ENCODE data around the gene FAT2. TPM values are rescaled to one million over a fixed set of nuclear protein-coding genes. Genes with fewer than 3 reads are reported as not detected.

FAT2 gene
- total RNA-seq, 1 experiment from 2014 or later = not detected

- CTCF ChIA-PET = no interaction called here
- Histone ChIP-seq H3K27me3 (replicated peaks; ENCODE audit: insufficient read depth, low read depth, low read length, poor library complexity) (no peaks in the 10 kb centered on the region), H3K4me1 (ENCODE audit: insufficient read depth, low read length, poor library complexity, severe bottlenecking) (no peaks in the 10 kb centered on the region), H3K36me3 (ENCODE audit: insufficient read depth, low read length, poor library complexity, severe bottlenecking) (no peaks in the 10 kb centered on the region), H3K4me3 (ENCODE audit: low read depth, low read length, poor library complexity, severe bottlenecking) (no peak overlapping the region), H3K9me3 (ENCODE audit: low read depth, low read length, poor library complexity, severe bottlenecking) (no peaks in the 10 kb centered on the region), H3K27ac (ENCODE audit: low read depth, low read length, poor library complexity, severe bottlenecking) (no peak overlapping the region)
- intact Hi-C loops (cut with micrococcal nuclease; ENCODE audit: unreplicated experiment) = no loop called here
- BruUV-seq (replicated peaks) = no TSS peak
- DNase-seq (ENCODE audit: low spot score) = no peak
- no peak for TF ChIP-seq CTCF (conservative IDR thresholded peaks at IDR 0.05; ENCODE audit: low read depth, low read length)
- TF ChIP-seq EZH2 (IDR thresholded peaks at IDR 0.05; ENCODE audit: borderline replicate concordance, low read depth, low read length, poor library complexity, severe bottlenecking) = no peak
- POLR2A ChIA-PET (ENCODE audit: low non-redundant PET) = no interaction called here
Observed at GRCh38 chr5:151592855-151593408, 1.8 kb upstream of the FAT2 start.

- BruUV-seq (replicated peaks) = no TSS peak
- DNase-seq (ENCODE audit: low spot score) = no peak
- intact Hi-C loops (cut with micrococcal nuclease; ENCODE audit: unreplicated experiment) = no loop called here
- CTCF ChIA-PET = no interaction called here
- H3K4me1 ChIP-seq (ENCODE audit: insufficient read depth, low read length, poor library complexity, severe bottlenecking) = no peaks in the 10 kb centered on the region
- no peak overlapping the region for H3K4me3 ChIP-seq (ENCODE audit: low read depth, low read length, poor library complexity, severe bottlenecking)
- TF ChIP-seq EZH2 (IDR thresholded peaks at IDR 0.05; ENCODE audit: borderline replicate concordance, low read depth, low read length, poor library complexity, severe bottlenecking) (no peak), CTCF (conservative IDR thresholded peaks at IDR 0.05; ENCODE audit: low read depth, low read length) (no peak)
- H3K36me3 ChIP-seq (ENCODE audit: insufficient read depth, low read length, poor library complexity, severe bottlenecking) = no peaks in the 10 kb centered on the region
- H3K27ac ChIP-seq (ENCODE audit: low read depth, low read length, poor library complexity, severe bottlenecking) = no peak overlapping the region
- H3K27me3 ChIP-seq (replicated peaks; ENCODE audit: insufficient read depth, low read depth, low read length, poor library complexity) = peaks cover under 1% of the 10 kb centered on the region
- no peaks in the 10 kb centered on the region for H3K9me3 ChIP-seq (ENCODE audit: low read depth, low read length, poor library complexity, severe bottlenecking)
- POLR2A ChIA-PET (ENCODE audit: low non-redundant PET) = no interaction called here
Observed at GRCh38 chr5:151589878-151590570, 1.1 kb downstream of the FAT2 start.

GRCh38 chr5:151587796-151588555, 3.2 kb downstream of the FAT2 start:
- Histone ChIP-seq H3K4me1 (ENCODE audit: insufficient read depth, low read length, poor library complexity, severe bottlenecking) (no peaks in the 10 kb centered on the region), H3K4me3 (ENCODE audit: low read depth, low read length, poor library complexity, severe bottlenecking) (no peak overlapping the region), H3K27ac (ENCODE audit: low read depth, low read length, poor library complexity, severe bottlenecking) (no peak overlapping the region), H3K27me3 (replicated peaks; ENCODE audit: insufficient read depth, low read depth, low read length, poor library complexity) (peaks cover 2% of the 10 kb centered on the region), H3K9me3 (ENCODE audit: low read depth, low read length, poor library complexity, severe bottlenecking) (no peaks in the 10 kb centered on the region), H3K36me3 (ENCODE audit: insufficient read depth, low read length, poor library complexity, severe bottlenecking) (no peaks in the 10 kb centered on the region)
- POLR2A ChIA-PET (ENCODE audit: low non-redundant PET) = interaction anchor here (0.5 kb wide), 1 partner anchor 63 kb away, joined by 7 read pairs; no protein-coding TSS in a partner anchor
- CTCF ChIA-PET = no interaction called here
- DNase-seq (ENCODE audit: low spot score) = no peak
- BruUV-seq (replicated peaks) = no TSS peak
- intact Hi-C loops (cut with micrococcal nuclease; ENCODE audit: unreplicated experiment) = no loop called here
- TF ChIP-seq EZH2 (IDR thresholded peaks at IDR 0.05; ENCODE audit: borderline replicate concordance, low read depth, low read length, poor library complexity, severe bottlenecking) = no peak
- no peak for TF ChIP-seq CTCF (conservative IDR thresholded peaks at IDR 0.05; ENCODE audit: low read depth, low read length)
